Activated CD4-positive, alpha-beta T cell treated with anti-CD3 and anti-CD28 coated beads, Interleukin-2, amount 50 U/mL, for 4 hours (primary cell): Measurements from ENCODE around the gene KAT6B.
"Not testable (repeated sequence)": the region's sequence is repeated elsewhere in the genome, so short reads cannot be mapped to it uniquely, and the experiment has no call there.

Experiments used
- DNase-seq, 2 experiments: peaks; one replicate each; pipeline ENCODE4 v3.0.0-alpha.2; 2020

Gene KAT6B

GRCh38 chr10:74893329-74893728 lies 66.9 kb downstream of the KAT6B start:
- DNase-seq = not testable (repeated sequence)

GRCh38 chr10:74896788-74897527 lies 70.6 kb downstream of the KAT6B start:
- DNase-seq = no peak

GRCh38 chr10:74898201-74898976 lies 72.0 kb downstream of the KAT6B start:
- DNase-seq = no peak

GRCh38 chr10:74900297-74900696 lies 73.9 kb downstream of the KAT6B start:
- no peak for DNase-seq

GRCh38 chr10:74901301-74901700 lies 74.9 kb downstream of the KAT6B start:
- no peak for DNase-seq

GRCh38 chr10:74901867-74902450 lies 75.6 kb downstream of the KAT6B start:
- no peak for DNase-seq

- no peak for DNase-seq
Observed at GRCh38 chr10:74903491-74903890, 77.1 kb downstream of the KAT6B start.

- DNase-seq = no peak
Observed at GRCh38 chr10:74906611-74907198, 80.3 kb downstream of the KAT6B start.

GRCh38 chr10:74909670-74910069 lies 83.3 kb downstream of the KAT6B start:
- DNase-seq = no peak

- DNase-seq = no peak
Observed at GRCh38 chr10:74910241-74910975, 84.0 kb downstream of the KAT6B start.

GRCh38 chr10:74910976-74911350 lies 84.6 kb downstream of the KAT6B start:
- DNase-seq = no peak

GRCh38 chr10:74912182-74912581 lies 85.8 kb downstream of the KAT6B start:
- no peak for DNase-seq

GRCh38 chr10:74912682-74913081 lies 86.3 kb downstream of the KAT6B start:
- DNase-seq = no peak

GRCh38 chr10:74913377-74913979 lies 87.1 kb downstream of the KAT6B start:
- DNase-seq = no peak

- DNase-seq = no peak
Observed at GRCh38 chr10:74916283-74916682, 89.9 kb downstream of the KAT6B start.

GRCh38 chr10:74917481-74918077 lies 91.2 kb downstream of the KAT6B start:
- DNase-seq = no peak

GRCh38 chr10:74919671-74920070 lies 93.3 kb downstream of the KAT6B start:
- no peak for DNase-seq

- not testable (repeated sequence) for DNase-seq
Observed at GRCh38 chr10:74921070-74921469, 94.7 kb downstream of the KAT6B start.

GRCh38 chr10:74921744-74922143 lies 95.3 kb downstream of the KAT6B start:
- no peak for DNase-seq

- DNase-seq = no peak
Observed at GRCh38 chr10:74922921-74923320, 96.5 kb downstream of the KAT6B start.

GRCh38 chr10:74923556-74923955 lies 97.2 kb downstream of the KAT6B start:
- no peak for DNase-seq
